Measurements from ENCODE around the gene MCOLN3. TPM values are rescaled to one million over a fixed set of nuclear protein-coding genes. Genes with fewer than 3 reads are reported as not detected.

Gene MCOLN3
- total RNA-seq, 2 donors from 2014 or later: 0.23 to 1.6 TPM

GRCh38 chr1:84982395-84982794 is 65.9 kb downstream of the MCOLN3 start:
- intact Hi-C loops (cut with DNase I): no loop called here
- WGBS: 83% methylated on average over 2 of the region's 2 CpGs
- Histone ChIP-seq H3K27me3 (replicated peaks; ENCODE audit: insufficient read depth) (no peaks in the 10 kb centered on the region), H3K27ac (no peak overlapping the region), H3K9me3 (no peaks in the 10 kb centered on the region), H3K4me3 (no peak overlapping the region), H3K36me3 (no peaks in the 10 kb centered on the region), H3K4me1 (replicated peaks) (no peaks in the 10 kb centered on the region)
- DNase-seq (ENCODE audit: low spot score): no peak
- TF ChIP-seq POLR2A (IDR thresholded peaks at IDR 0.05) (no peak), POLR2AphosphoS5 (IDR thresholded peaks at IDR 0.05) (no peak)
- TF ChIP-seq, protein P1, sequence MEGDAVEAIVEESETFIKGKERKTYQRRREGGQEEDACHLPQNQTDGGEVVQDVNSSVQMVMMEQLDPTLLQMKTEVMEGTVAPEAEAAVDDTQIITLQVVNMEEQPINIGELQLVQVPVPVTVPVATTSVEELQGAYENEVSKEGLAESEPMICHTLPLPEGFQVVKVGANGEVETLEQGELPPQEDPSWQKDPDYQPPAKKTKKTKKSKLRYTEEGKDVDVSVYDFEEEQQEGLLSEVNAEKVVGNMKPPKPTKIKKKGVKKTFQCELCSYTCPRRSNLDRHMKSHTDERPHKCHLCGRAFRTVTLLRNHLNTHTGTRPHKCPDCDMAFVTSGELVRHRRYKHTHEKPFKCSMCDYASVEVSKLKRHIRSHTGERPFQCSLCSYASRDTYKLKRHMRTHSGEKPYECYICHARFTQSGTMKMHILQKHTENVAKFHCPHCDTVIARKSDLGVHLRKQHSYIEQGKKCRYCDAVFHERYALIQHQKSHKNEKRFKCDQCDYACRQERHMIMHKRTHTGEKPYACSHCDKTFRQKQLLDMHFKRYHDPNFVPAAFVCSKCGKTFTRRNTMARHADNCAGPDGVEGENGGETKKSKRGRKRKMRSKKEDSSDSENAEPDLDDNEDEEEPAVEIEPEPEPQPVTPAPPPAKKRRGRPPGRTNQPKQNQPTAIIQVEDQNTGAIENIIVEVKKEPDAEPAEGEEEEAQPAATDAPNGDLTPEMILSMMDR (IDR thresholded peaks at IDR 0.05): no peak

GRCh38 chr1:84975035-84975434 is 73.3 kb downstream of the MCOLN3 start:
- Histone ChIP-seq H3K4me1 (replicated peaks) (no peaks in the 10 kb centered on the region), H3K4me3 (no peak overlapping the region), H3K9me3 (no peaks in the 10 kb centered on the region), H3K27ac (no peak overlapping the region), H3K27me3 (replicated peaks; ENCODE audit: insufficient read depth) (no peaks in the 10 kb centered on the region), H3K36me3 (no peaks in the 10 kb centered on the region)
- WGBS: 52% methylated on average over 2 of the region's 2 CpGs
- no peak for DNase-seq (ENCODE audit: low spot score)
- intact Hi-C loops (cut with DNase I): no loop called here
- TF ChIP-seq POLR2A (IDR thresholded peaks at IDR 0.05): no peak
- TF ChIP-seq POLR2AphosphoS5 (IDR thresholded peaks at IDR 0.05): no peak
- TF ChIP-seq, protein P1 (IDR thresholded peaks at IDR 0.05): no peak

DNA sequence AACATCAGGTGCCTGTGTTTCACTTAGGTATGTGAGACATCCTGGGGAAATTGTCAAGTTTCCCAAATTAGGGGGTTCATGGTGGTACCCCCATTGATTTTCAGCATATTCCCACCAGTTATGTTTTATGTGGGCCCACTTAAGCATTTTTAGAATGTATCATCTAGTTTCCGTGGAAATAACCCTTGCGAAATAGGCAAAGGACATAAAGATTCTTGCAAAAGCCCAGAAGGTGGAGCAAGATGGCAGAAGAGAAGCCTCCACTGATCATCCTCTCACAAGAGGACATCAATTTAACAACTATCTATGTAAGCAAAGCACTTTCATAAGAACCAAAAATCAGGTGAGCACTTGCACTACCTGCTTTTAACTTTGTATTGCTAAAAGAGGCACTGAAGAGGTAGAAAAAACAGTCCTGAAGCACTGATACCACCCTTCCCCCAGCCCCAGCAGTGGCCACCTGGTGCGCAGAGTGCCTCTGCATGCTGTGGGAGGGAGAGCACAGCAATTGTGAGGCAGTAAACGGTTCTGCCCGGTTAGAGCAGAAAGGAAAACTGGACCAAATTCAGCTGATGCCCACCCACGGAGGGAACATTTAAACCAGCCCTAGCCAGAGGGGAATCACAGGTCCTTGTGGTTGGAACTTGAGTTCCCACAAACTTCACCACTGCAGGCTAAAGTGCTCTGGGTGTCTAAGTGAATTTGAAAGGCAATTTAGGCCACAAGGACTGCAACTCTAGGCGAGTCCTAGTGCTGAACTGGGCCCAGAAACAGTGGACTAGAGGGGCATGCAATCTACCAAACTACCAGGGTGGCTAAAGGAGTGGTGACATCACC is 74.6 kb downstream of the MCOLN3 start:
- Histone ChIP-seq H3K4me3 (no peak overlapping the region), H3K36me3 (no peaks in the 10 kb centered on the region), H3K9me3 (no peaks in the 10 kb centered on the region), H3K27ac (no peak overlapping the region), H3K27me3 (replicated peaks; ENCODE audit: insufficient read depth) (no peaks in the 10 kb centered on the region), H3K4me1 (replicated peaks) (no peaks in the 10 kb centered on the region)
- intact Hi-C loops (cut with DNase I): no loop called here
- 72% methylated on average over 7 of the region's 7 CpGs for WGBS
- no peak for DNase-seq (ENCODE audit: low spot score)
- no peak for TF ChIP-seq POLR2AphosphoS5 (IDR thresholded peaks at IDR 0.05)
- no peak for TF ChIP-seq POLR2A (IDR thresholded peaks at IDR 0.05)
- TF ChIP-seq, protein P1 (IDR thresholded peaks at IDR 0.05): no peak

GRCh38 chr1:84972377-84972987 is 75.8 kb downstream of the MCOLN3 start:
- Histone ChIP-seq H3K36me3 (no peaks in the 10 kb centered on the region), H3K27ac (no peak overlapping the region), H3K9me3 (no peaks in the 10 kb centered on the region), H3K4me3 (no peak overlapping the region), H3K27me3 (replicated peaks; ENCODE audit: insufficient read depth) (no peaks in the 10 kb centered on the region), H3K4me1 (replicated peaks) (no peaks in the 10 kb centered on the region)
- TF ChIP-seq POLR2A (IDR thresholded peaks at IDR 0.05) (no peak), POLR2AphosphoS5 (IDR thresholded peaks at IDR 0.05) (no peak)
- TF ChIP-seq, protein P1 (IDR thresholded peaks at IDR 0.05): no peak
- intact Hi-C loops (cut with DNase I): no loop called here
- DNase-seq (ENCODE audit: low spot score): no peak
- WGBS: 80% methylated on average over 1 of the region's 1 CpG
